PFSK-1 (cell line): ENCODE results near the gene GASK1A.

ENCODE experiments used
- REST ChIP-seq, 2 experiments: IDR thresholded peaks; 2 replicates each; pipeline versions ENCODE4 v1.6.1 to v1.8.0; 2011 to 2012; ENCODE audit warnings: low read depth in 2 of 2, low read length in 2 of 2, control low read depth in 1 of 2, inconsistent platforms in 1 of 2, mild to moderate bottlenecking in 1 of 2, moderate library complexity in 1 of 2; ENCODE audit not compliant: insufficient read depth in 1 of 2
- SIN3A ChIP-seq: IDR thresholded peaks from 2 replicates; pipeline ENCODE4 v1.6.1; 2012; ENCODE audit warnings: mild to moderate bottlenecking, low read length, moderate library complexity, borderline replicate concordance; ENCODE audit not compliant: insufficient read depth

GRCh38 chr3:43036621-43037423 lies 57.7 kb downstream of the GASK1A start:
- no peak for TF ChIP-seq SIN3A
- TF ChIP-seq REST (IDR thresholded peaks at IDR 0.05; ENCODE audit: insufficient read depth in 1 of 2, low read depth in 2 of 2, low read length in 2 of 2): no peak
